Mesenchymal stem cell (in vitro differentiated cells and primary cell): Measurements from ENCODE around the gene PNMA3.
"Not testable (repeated sequence)": the region's sequence is repeated elsewhere in the genome, so short reads cannot be mapped to it uniquely, and the experiment has no call there.

Experiments
- DNase-seq: peaks from one replicate; pipeline ENCODE4 v3.0.0-alpha.2; 2013
- H2AFZ ChIP-seq: one replicate; pipeline ENCODE4 v1.6.1; 2013; ENCODE audit warnings: low read depth, mild to moderate bottlenecking, control low read depth, inconsistent platforms, low read length, moderate library complexity
- H2AK5ac ChIP-seq: 2 replicates; pipeline ENCODE4 v1.6.1; 2013; ENCODE audit warnings: low read length, moderate library complexity, mild to moderate bottlenecking, inconsistent platforms; ENCODE audit not compliant: severe bottlenecking
- H2BK120ac ChIP-seq: one replicate; pipeline ENCODE4 v1.6.1; 2013; ENCODE audit warnings: low read depth, mild to moderate bottlenecking, inconsistent platforms, low read length, moderate library complexity
- H2BK12ac ChIP-seq, 2 experiments: one replicate each; pipeline ENCODE4 v1.6.1; 2013; ENCODE audit warnings: inconsistent platforms in 2 of 2, low read length in 2 of 2, mild to moderate bottlenecking in 2 of 2, moderate library complexity in 2 of 2, control low read depth in 1 of 2
- H2BK15ac ChIP-seq: one replicate; pipeline ENCODE4 v1.6.1; 2013; ENCODE audit warnings: mild to moderate bottlenecking, low read depth, inconsistent platforms; ENCODE audit not compliant: poor library complexity, severe bottlenecking
- H2BK5ac ChIP-seq: 2 replicates; pipeline ENCODE4 v1.6.1; 2013; ENCODE audit warnings: low read depth, mild to moderate bottlenecking, low read length, control low read depth, inconsistent platforms; ENCODE audit not compliant: poor library complexity, severe bottlenecking
- H3K14ac ChIP-seq, 2 experiments: one replicate each; pipeline ENCODE4 v1.6.1; 2013; ENCODE audit warnings: inconsistent platforms in 2 of 2, low read length in 2 of 2, control low read depth in 1 of 2, mild to moderate bottlenecking in 1 of 2, moderate library complexity in 1 of 2
- H3K18ac ChIP-seq, 2 experiments: one replicate each; pipeline ENCODE4 v1.6.1; 2013; ENCODE audit warnings: inconsistent platforms in 2 of 2, low read length in 2 of 2, control low read depth in 1 of 2, low read depth in 1 of 2, mild to moderate bottlenecking in 1 of 2
- H3K23ac ChIP-seq, 2 experiments: one replicate each; pipeline ENCODE4 v1.6.1; 2013; ENCODE audit warnings: inconsistent platforms in 2 of 2, low read length in 2 of 2, mild to moderate bottlenecking in 2 of 2, moderate library complexity in 2 of 2, control low read depth in 1 of 2
- H3K27ac ChIP-seq: 2 replicates; pipeline ENCODE4 v1.5.1; 2013; ENCODE audit warnings: mild to moderate bottlenecking, moderate library complexity, low read length, control low read depth, inconsistent platforms; ENCODE audit not compliant: poor library complexity, severe bottlenecking
- H3K27me3 ChIP-seq, 2 experiments: 2 replicates each; pipeline versions ENCODE4 v1.6.1 to v1.7.0; 2013; ENCODE audit warnings: low read length in 2 of 2, mild to moderate bottlenecking in 2 of 2, moderate library complexity in 2 of 2, control low read depth in 1 of 2, inconsistent platforms in 1 of 2; ENCODE audit not compliant: control insufficient read depth in 1 of 2, insufficient read depth in 1 of 2
- H3K36me3 ChIP-seq, 2 experiments: 2 replicates each; pipeline versions ENCODE4 v1.6.1 to v1.7.0; 2013; ENCODE audit warnings: low read length in 2 of 2, control low read depth in 1 of 2, inconsistent platforms in 1 of 2, low read depth in 1 of 2, mild to moderate bottlenecking in 1 of 2; ENCODE audit not compliant: insufficient read depth in 2 of 2, control insufficient read depth in 1 of 2
- H3K4ac ChIP-seq, 2 experiments: one replicate each; pipeline ENCODE4 v1.6.1; 2013; ENCODE audit warnings: inconsistent platforms in 2 of 2, low read length in 2 of 2, mild to moderate bottlenecking in 2 of 2, moderate library complexity in 2 of 2, control low read depth in 1 of 2, low read depth in 1 of 2
- H3K4me1 ChIP-seq: 2 replicates; pipeline ENCODE4 v1.6.1; 2013; ENCODE audit warnings: low read depth, low read length, control low read depth; ENCODE audit not compliant: control insufficient read depth, insufficient read depth
- H3K4me2 ChIP-seq: 2 replicates; pipeline ENCODE4 v1.6.1; 2013; ENCODE audit warnings: low read length, mild to moderate bottlenecking, inconsistent platforms; ENCODE audit not compliant: poor library complexity, severe bottlenecking
- H3K4me3 ChIP-seq, 2 experiments: 2 replicates each; pipeline versions ENCODE4 v1.5.1 to v1.7.0; 2013; ENCODE audit warnings: low read length in 2 of 2, mild to moderate bottlenecking in 2 of 2, control low read depth in 1 of 2, low read depth in 1 of 2; ENCODE audit not compliant: insufficient read depth in 1 of 2
- H3K79me1 ChIP-seq: replicated peaks from 2 replicates; pipeline ENCODE4 v1.6.1; 2013; ENCODE audit warnings: mild to moderate bottlenecking, control low read depth, low read length, inconsistent platforms; ENCODE audit not compliant: poor library complexity, severe bottlenecking
- H3K9ac ChIP-seq: 2 replicates; pipeline ENCODE4 v1.7.0; 2013; ENCODE audit warnings: mild to moderate bottlenecking, low read length, moderate library complexity
- H3K9me3 ChIP-seq: 2 replicates; pipeline ENCODE4 v1.7.0; 2013; ENCODE audit warnings: mild to moderate bottlenecking, low read length; ENCODE audit not compliant: control insufficient read depth
- H4K8ac ChIP-seq: one replicate; pipeline ENCODE4 v1.6.1; 2013; ENCODE audit warnings: inconsistent platforms, mild to moderate bottlenecking, low read length, moderate library complexity
- H4K91ac ChIP-seq: one replicate; pipeline ENCODE4 v1.6.1; 2013; ENCODE audit warnings: mild to moderate bottlenecking, low read length, inconsistent platforms
- WGBS: methylation state at CpG from one replicate; pipeline ENCODE4 v1.1.7; 2013; ENCODE audit warnings: mixed read lengths; 5-methylcytosine and 5-hydroxymethylcytosine counted together

Gene PNMA3

GRCh38 chrX:153073331-153073730 lies 17.1 kb downstream of the PNMA3 start:
- H4K8ac ChIP-seq, H3K36me3 ChIP-seq, H2AK5ac ChIP-seq, H3K9ac ChIP-seq, H2BK120ac ChIP-seq, H3K14ac ChIP-seq, H3K27me3 ChIP-seq, H2AFZ ChIP-seq, H3K79me1 ChIP-seq, H3K4me3 ChIP-seq, H2BK5ac ChIP-seq, H3K4me2 ChIP-seq, H2BK12ac ChIP-seq, H3K27ac ChIP-seq, H3K9me3 ChIP-seq, DNase-seq, H3K23ac ChIP-seq, H3K18ac ChIP-seq, H2BK15ac ChIP-seq, H4K91ac ChIP-seq, H3K4ac ChIP-seq, H3K4me1 ChIP-seq: not testable (repeated sequence)
- no CpG with 5 or more reads among the region's 29 CpGs for WGBS

- Histone ChIP-seq H3K79me1 (no peaks in the 10 kb centered on the region), H3K9me3 (no peaks in the 10 kb centered on the region), H3K9ac (no peak overlapping the region), H3K14ac (no peak overlapping the region), H2AK5ac (no peak overlapping the region), H3K4me3 (no peak overlapping the region), H3K18ac (no peak overlapping the region), H3K23ac (no peak overlapping the region), H3K4me1 (no peaks in the 10 kb centered on the region), H4K8ac (no peak overlapping the region), H2BK120ac (no peak overlapping the region), H2BK5ac (no peak overlapping the region), H3K4me2 (no peak overlapping the region), H2BK15ac (no peak overlapping the region), H2AFZ (no peak overlapping the region), H4K91ac (no peak overlapping the region), H3K27me3 (no peaks in the 10 kb centered on the region), H3K27ac (no peak overlapping the region), H3K36me3 (no peaks in the 10 kb centered on the region), H3K4ac (no peak overlapping the region), H2BK12ac (no peak overlapping the region)
- WGBS = 93% methylated on average over 13 of the region's 24 CpGs
- no peak for DNase-seq
These were observed 18.1 kb downstream of the PNMA3 start for GRCh38 chrX:153074262-153074899.

GRCh38 chrX:153074935-153075334 lies 18.7 kb downstream of the PNMA3 start:
- no peak overlapping the region for H2AFZ ChIP-seq
- no peak overlapping the region for H3K4me3 ChIP-seq
- no peaks in the 10 kb centered on the region for H3K36me3 ChIP-seq
- DNase-seq = no peak
- H3K4me2 ChIP-seq = no peak overlapping the region
- no peak overlapping the region for H3K4ac ChIP-seq
- no peaks in the 10 kb centered on the region for H3K79me1 ChIP-seq
- no peak overlapping the region for H3K23ac ChIP-seq
- H3K9ac ChIP-seq = no peak overlapping the region
- H3K18ac ChIP-seq = no peak overlapping the region
- H2BK15ac ChIP-seq = no peak overlapping the region
- H4K8ac ChIP-seq = no peak overlapping the region
- no peaks in the 10 kb centered on the region for H3K4me1 ChIP-seq
- no peaks in the 10 kb centered on the region for H3K27me3 ChIP-seq
- H2AK5ac ChIP-seq = no peak overlapping the region
- no peak overlapping the region for H3K14ac ChIP-seq
- H2BK5ac ChIP-seq = no peak overlapping the region
- no peak overlapping the region for H4K91ac ChIP-seq
- no peaks in the 10 kb centered on the region for H3K9me3 ChIP-seq
- 96% methylated on average over 7 of the region's 11 CpGs for WGBS
- no peak overlapping the region for H2BK12ac ChIP-seq
- H2BK120ac ChIP-seq = no peak overlapping the region
- no peak overlapping the region for H3K27ac ChIP-seq

- no peak overlapping the region for H3K23ac ChIP-seq
- no peak overlapping the region for H4K8ac ChIP-seq
- H2BK12ac ChIP-seq = no peak overlapping the region
- WGBS = 86% methylated on average over 1 of the region's 14 CpGs
- no peaks in the 10 kb centered on the region for H3K27me3 ChIP-seq
- no peaks in the 10 kb centered on the region for H3K36me3 ChIP-seq
- no peak overlapping the region for H3K9ac ChIP-seq
- H4K91ac ChIP-seq = no peak overlapping the region
- H3K27ac ChIP-seq = no peak overlapping the region
- H3K4me1 ChIP-seq = no peaks in the 10 kb centered on the region
- DNase-seq = no peak
- H3K4ac ChIP-seq = no peak overlapping the region
- H2AK5ac ChIP-seq = no peak overlapping the region
- H3K14ac ChIP-seq = no peak overlapping the region
- no peaks in the 10 kb centered on the region for H3K9me3 ChIP-seq
- no peak overlapping the region for H2BK15ac ChIP-seq
- no peak overlapping the region for H2BK120ac ChIP-seq
- H3K4me3 ChIP-seq = no peak overlapping the region
- H3K4me2 ChIP-seq = no peak overlapping the region
- no peak overlapping the region for H3K18ac ChIP-seq
- no peak overlapping the region for H2BK5ac ChIP-seq
- no peak overlapping the region for H2AFZ ChIP-seq
- no peaks in the 10 kb centered on the region for H3K79me1 ChIP-seq
These were observed 19.1 kb downstream of the PNMA3 start for GRCh38 chrX:153075366-153075765.
